Measurements from ENCODE around the gene ORC5. TPM values are rescaled to one million over a fixed set of nuclear protein-coding genes. Genes with fewer than 3 reads are reported as not detected.

The ORC5 gene
- total and polyA plus RNA-seq, 2 of the 13 experiments (the other 11 are each of a cell fraction or from before 2014, with no cell fraction given), result 4.8 to 18.8 TPM

DNA sequence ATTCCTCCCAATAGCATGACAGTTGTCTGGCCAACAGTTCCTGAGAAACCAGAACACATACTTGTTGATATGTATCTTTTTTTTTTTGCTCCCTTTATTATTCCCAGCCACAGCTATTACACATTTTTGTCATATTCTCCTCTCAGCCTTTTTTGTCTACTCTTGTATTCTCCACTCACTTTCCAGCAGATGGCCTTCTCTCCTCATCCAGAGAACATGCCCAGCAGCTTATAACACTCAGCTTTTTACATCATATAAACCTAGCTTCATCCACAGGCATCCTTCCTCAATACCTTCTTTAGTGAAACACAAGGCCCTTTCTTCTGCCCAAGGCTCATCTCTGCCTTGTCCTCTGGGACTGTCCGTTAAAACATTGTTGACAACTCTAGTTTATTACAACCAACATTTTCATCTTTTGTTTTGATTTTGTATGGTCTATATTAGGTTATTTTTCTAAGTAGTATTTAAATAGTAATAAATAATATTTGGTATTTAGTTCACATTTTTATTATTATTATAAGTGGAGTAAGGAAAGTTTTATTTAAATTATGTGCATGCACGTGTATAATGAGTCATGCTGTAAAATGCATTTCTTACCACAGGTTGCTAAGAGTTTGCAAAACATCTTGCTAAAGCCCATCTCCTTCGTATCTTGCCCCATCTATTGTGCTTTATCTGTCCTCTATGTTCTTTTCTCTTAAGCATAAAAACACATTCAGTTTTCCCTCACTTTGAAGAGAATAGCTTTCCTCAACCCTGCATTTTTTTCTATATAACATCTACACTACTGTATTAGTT is 101.5 kb downstream of the ORC5 start (continued):
- TF ChIP-seq, protein P1, sequence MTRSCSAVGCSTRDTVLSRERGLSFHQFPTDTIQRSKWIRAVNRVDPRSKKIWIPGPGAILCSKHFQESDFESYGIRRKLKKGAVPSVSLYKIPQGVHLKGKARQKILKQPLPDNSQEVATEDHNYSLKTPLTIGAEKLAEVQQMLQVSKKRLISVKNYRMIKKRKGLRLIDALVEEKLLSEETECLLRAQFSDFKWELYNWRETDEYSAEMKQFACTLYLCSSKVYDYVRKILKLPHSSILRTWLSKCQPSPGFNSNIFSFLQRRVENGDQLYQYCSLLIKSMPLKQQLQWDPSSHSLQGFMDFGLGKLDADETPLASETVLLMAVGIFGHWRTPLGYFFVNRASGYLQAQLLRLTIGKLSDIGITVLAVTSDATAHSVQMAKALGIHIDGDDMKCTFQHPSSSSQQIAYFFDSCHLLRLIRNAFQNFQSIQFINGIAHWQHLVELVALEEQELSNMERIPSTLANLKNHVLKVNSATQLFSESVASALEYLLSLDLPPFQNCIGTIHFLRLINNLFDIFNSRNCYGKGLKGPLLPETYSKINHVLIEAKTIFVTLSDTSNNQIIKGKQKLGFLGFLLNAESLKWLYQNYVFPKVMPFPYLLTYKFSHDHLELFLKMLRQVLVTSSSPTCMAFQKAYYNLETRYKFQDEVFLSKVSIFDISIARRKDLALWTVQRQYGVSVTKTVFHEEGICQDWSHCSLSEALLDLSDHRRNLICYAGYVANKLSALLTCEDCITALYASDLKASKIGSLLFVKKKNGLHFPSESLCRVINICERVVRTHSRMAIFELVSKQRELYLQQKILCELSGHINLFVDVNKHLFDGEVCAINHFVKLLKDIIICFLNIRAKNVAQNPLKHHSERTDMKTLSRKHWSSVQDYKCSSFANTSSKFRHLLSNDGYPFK (CRISPR knock-in tag; IDR thresholded peaks at IDR 0.05; ENCODE audit: borderline replicate concordance), result no peak
- TF ChIP-seq, protein P2, sequence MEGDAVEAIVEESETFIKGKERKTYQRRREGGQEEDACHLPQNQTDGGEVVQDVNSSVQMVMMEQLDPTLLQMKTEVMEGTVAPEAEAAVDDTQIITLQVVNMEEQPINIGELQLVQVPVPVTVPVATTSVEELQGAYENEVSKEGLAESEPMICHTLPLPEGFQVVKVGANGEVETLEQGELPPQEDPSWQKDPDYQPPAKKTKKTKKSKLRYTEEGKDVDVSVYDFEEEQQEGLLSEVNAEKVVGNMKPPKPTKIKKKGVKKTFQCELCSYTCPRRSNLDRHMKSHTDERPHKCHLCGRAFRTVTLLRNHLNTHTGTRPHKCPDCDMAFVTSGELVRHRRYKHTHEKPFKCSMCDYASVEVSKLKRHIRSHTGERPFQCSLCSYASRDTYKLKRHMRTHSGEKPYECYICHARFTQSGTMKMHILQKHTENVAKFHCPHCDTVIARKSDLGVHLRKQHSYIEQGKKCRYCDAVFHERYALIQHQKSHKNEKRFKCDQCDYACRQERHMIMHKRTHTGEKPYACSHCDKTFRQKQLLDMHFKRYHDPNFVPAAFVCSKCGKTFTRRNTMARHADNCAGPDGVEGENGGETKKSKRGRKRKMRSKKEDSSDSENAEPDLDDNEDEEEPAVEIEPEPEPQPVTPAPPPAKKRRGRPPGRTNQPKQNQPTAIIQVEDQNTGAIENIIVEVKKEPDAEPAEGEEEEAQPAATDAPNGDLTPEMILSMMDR (CRISPR knock-in tag; IDR thresholded peaks at IDR 0.05), result peak; percentile 46
- peak; percentile 58 for TF ChIP-seq STAG1 (CRISPR knock-in tag; IDR thresholded peaks at IDR 0.05)
- TF ChIP-seq KLF12 (CRISPR knock-in tag; IDR thresholded peaks at IDR 0.05; ENCODE audit: borderline replicate concordance), result no peak
- TF ChIP-seq GZF1 (CRISPR knock-in tag; IDR thresholded peaks at IDR 0.05), result no peak
- no peak for TF ChIP-seq PAWR (CRISPR knock-in tag; IDR thresholded peaks at IDR 0.05; ENCODE audit: borderline replicate concordance)
- TF ChIP-seq MED13 (CRISPR knock-in tag; IDR thresholded peaks at IDR 0.05), result no peak
- TF ChIP-seq, protein P3, sequence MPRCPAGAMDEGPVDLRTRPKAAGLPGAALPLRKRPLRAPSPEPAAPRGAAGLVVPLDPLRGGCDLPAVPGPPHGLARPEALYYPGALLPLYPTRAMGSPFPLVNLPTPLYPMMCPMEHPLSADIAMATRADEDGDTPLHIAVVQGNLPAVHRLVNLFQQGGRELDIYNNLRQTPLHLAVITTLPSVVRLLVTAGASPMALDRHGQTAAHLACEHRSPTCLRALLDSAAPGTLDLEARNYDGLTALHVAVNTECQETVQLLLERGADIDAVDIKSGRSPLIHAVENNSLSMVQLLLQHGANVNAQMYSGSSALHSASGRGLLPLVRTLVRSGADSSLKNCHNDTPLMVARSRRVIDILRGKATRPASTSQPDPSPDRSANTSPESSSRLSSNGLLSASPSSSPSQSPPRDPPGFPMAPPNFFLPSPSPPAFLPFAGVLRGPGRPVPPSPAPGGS (CRISPR knock-in tag; IDR thresholded peaks at IDR 0.05), result no peak
- no peak for TF ChIP-seq CREB1 (IDR thresholded peaks at IDR 0.05)
- TF ChIP-seq CREB1 (CRISPR knock-in tag; IDR thresholded peaks at IDR 0.05), result no peak
- TF ChIP-seq ZKSCAN1 (IDR thresholded peaks at IDR 0.05; ENCODE audit: low read length), result no peak
- TF ChIP-seq SMC3 (IDR thresholded peaks at IDR 0.05; ENCODE audit: low read length), result 0 out of 2 replicates have a peak, but pooled peaks have one; percentile 26

All from HepG2 (cell line).